HG02973 (cell line): ENCODE measurements around the gene TRAPPC10.
"Not testable (repeated sequence)": the region's sequence is repeated elsewhere in the genome, so short reads cannot be mapped to it uniquely, and the experiment has no call there.

ENCODE experiments used
- ATAC-seq: cut with Tn5 transposase; IDR thresholded peaks from one replicate; pipeline ENCODE4 v1.9.1; 2021; ENCODE audit warnings: moderate library complexity; ENCODE audit not compliant: unreplicated experiment

Gene TRAPPC10

GRCh38 chr21:44084496-44085241 is 72.6 kb downstream of the TRAPPC10 start:
- ATAC-seq, result no peak

GRCh38 chr21:44085491-44086321 is 73.6 kb downstream of the TRAPPC10 start:
- no peak for ATAC-seq

- no peak for ATAC-seq
Measured at GRCh38 chr21:44086636-44087425, 74.7 kb downstream of the TRAPPC10 start.

- no peak for ATAC-seq
Measured at GRCh38 chr21:44087426-44088400, 75.6 kb downstream of the TRAPPC10 start.

GRCh38 chr21:44088401-44088780 is 76.3 kb downstream of the TRAPPC10 start:
- ATAC-seq, result no peak

GRCh38 chr21:44089001-44089911 is 77.1 kb downstream of the TRAPPC10 start:
- peak; percentile 56 for ATAC-seq

- no peak for ATAC-seq
Measured at GRCh38 chr21:44090325-44090724, 78.2 kb downstream of the TRAPPC10 start.

- ATAC-seq, result no peak
Measured at GRCh38 chr21:44092211-44092610, 80.1 kb downstream of the TRAPPC10 start.

- ATAC-seq, result no peak
Measured at GRCh38 chr21:44093761-44094160, 81.7 kb downstream of the TRAPPC10 start.

- ATAC-seq, result no peak
Measured at GRCh38 chr21:44094832-44095231, 82.7 kb downstream of the TRAPPC10 start.

GRCh38 chr21:44098507-44098906 is 86.4 kb downstream of the TRAPPC10 start:
- ATAC-seq, result not testable (repeated sequence)

GRCh38 chr21:44098964-44099363 is 86.9 kb downstream of the TRAPPC10 start:
- ATAC-seq, result not testable (repeated sequence)

GRCh38 chr21:44107026-44107501 is 95.0 kb downstream of the TRAPPC10 start, which contains the start of gene PWP2:
PWP2 (plus strand) TSS chr21:44107399; CDS start chr21:44107417, 18 bp downstream.
- ATAC-seq, result not testable (repeated sequence)

- not testable (repeated sequence) for ATAC-seq
Measured at GRCh38 chr21:44107589-44107988, 95.5 kb downstream of the TRAPPC10 start.

GRCh38 chr21:44113702-44114371 is 101.7 kb downstream of the TRAPPC10 start:
- not testable (repeated sequence) for ATAC-seq

GRCh38 chr21:44122131-44122530 is 110.0 kb downstream of the TRAPPC10 start:
- not testable (repeated sequence) for ATAC-seq

- not testable (repeated sequence) for ATAC-seq
Measured at GRCh38 chr21:44127827-44128226, 115.7 kb downstream of the TRAPPC10 start.

GRCh38 chr21:44133715-44134057 is 121.6 kb downstream of the TRAPPC10 start:
- ATAC-seq, result not testable (repeated sequence)
